ENCODE measurements around the gene TNP2.
"Not testable (repeated sequence)": the region's sequence is repeated elsewhere in the genome, so short reads cannot be mapped to it uniquely, and the experiment has no call there.

TNP2 gene

DNA sequence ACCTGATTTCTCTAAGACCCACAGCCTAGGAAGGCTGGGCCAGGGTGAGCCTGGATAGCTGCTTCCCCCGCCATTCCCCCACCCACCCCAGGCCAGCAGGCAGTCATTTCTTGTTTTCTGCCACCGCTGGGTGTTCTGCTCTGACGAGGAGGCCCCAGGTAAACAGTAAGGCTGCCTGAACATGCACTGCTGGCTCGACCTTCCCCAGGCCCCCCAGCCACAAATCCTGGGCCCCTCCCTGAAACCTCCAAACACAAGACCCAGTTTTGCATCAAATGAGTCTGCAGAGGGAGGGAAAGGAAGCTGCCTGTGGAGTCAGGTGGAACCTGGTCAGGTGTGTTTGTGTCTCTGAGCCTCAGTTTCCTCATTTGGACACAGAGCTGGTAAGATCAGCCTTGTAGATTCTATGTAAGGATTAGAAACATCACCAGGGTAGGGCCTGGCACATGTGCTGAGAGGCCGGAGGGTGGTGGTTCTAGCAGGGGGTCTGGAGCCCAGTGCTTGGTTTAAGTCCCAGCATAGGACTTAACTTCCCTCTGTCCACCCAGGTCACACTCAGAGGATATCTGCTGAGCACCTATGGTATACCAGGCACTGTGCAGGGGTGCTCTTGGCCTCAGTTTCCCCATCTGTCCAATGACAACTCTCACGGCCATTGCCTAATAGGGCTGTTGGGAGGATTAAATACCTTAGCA, 30.9 kb upstream of the TNP2 start:
- no peak for DNase-seq (ENCODE audit: low read depth)

DNA sequence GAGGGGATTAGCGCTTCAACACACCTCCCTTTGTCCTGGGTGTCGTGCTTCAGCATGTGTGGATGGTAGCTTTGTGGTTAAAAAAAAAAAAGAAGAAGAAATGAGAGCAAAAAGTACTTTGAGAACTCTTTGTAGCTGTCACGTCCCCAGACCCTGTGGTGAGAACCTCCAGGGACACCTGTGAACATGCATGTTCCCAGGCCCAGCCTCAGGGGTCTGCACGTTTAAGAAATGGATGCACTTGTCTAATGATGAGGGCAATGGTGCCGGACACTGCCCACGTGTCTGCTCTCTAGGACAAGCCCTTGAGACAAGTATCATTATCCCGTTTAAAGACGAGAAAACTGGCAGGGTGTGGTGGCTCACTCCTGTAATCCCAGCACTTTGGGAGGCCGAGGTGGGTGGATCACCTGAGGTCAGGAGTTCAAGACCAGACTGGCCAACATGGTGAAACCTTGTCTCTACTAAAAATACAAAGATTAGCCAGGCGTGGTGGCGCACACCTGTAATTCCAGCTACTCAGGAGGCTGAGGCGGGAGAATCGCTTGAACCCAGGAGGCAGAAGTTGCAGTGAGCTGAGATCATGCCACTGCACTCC, 29.9 kb upstream of the TNP2 start:
- DNase-seq (ENCODE audit: low read depth): not testable (repeated sequence)

DNA sequence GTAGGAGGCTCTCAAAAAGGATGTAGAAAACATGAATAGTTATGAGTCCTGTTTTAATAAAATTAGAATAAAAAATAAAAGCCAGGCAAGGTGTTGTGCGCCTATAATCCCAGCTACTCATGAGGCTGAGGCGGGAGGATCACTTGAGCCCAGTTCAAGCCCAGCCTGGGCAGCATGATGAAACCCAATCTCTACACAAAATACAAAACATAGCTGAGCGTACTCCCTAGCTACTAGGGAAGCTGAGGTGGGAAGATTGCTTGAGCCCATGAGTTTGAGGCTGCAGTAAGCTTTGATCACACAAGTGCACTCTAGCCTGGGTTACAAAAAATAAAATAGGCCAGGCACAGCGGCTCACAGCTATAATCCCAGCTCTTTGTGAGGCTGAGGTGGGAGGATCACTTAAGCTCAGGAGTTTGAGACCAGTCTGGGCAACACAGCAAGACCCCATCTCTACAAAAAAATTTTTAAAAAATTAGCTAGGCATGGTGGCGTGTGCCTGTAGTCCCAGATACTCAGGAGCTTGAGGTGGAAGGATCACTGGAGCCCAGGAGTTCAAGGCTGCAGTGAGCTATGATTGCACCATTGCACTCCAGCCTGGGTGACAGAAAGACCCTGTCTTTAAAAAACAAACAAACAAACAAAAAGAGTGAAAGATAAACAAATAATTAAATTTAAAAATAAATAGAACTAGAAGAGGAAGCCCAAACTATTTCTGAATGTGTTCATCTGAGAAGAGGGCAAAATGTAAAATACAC, 29.2 kb upstream of the TNP2 start:
- no peak for DNase-seq (ENCODE audit: low read depth)

DNA sequence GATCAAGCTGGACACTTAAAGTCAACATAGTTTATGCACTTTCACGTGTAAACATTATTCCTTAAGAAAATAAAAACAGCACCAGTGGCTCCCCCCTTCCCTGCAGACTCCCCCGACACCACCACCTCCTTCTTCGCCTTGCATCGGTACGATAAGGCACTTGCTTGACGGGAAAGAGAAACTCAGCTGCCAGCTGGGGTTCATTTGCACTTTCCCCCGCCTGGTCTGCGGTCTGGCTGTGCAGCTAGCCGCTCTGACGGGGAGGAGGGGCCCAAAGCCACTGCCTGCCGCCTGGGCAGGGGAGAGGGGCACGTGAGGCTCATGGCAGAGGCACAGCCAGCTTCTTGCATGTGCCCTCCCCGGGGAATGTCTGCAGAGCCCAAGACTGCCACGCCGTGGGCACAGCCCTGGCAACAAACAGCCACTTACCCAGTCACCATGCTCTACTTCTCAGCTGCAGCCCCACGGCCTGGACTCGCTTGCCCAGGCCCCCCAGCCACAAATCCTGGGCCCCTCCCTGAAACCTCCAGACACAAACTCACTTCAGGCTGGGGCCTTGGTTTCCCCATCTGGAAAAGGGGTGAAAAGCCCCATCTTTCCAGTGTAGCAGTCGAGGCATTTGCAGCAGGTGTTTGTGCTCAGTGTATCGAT, 28.5 kb upstream of the TNP2 start:
- DNase-seq (ENCODE audit: low read depth): peak; percentile 61

DNA sequence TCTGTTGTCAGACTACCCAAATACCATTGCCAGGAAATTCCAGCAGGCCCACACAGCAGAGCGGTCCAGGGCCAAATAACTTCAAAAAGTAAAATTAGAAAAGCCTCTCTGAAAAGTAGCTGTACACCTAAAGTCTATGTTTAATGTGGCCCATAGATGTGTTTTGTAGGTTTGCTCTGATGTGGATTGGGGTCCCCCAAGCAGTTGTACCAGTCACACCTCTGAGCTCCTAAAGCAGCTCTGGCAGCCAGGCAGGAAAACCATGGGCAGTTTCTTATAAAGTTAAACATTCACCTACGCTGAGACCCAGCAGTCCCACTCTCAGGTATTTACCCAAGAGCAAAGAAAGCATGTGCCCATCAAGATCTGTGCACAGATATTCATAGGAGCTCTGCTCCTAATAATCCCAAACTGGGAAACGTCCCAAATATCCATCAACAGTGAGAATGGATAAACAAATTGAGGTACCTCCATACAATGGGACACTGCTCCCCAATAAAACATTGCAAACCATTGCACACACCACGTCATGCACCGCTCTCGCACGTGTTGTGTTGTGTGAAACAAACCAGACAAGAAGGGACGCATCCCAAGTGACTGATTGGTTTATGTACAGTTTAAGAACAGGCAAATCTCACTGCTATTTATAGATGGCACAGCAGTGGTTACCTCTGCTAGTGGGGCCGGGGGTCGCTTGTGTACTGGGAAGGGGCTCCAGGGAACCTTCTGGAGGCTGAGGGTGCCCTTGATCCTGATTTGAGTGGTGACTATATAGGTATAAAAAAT, 27.8 kb upstream of the TNP2 start:
- peak; percentile 33 for DNase-seq (ENCODE audit: low read depth)

DNA sequence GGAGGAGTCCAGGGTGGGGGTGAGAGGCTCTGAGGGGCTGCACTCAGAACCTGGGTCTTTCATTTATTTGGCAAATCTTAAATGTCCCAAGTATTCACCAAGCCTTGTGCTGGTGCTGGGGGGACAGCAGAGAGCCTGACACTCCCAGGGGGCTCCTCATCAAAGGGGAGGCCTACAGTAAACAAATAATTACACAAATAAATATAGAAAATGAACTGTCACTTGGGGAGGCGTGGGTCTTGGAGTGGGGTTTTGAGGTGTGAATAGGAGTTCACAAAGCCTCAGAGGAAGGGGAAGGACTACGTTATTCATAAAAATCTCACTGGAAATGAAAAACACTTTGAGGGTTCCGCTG, 27.2 kb upstream of the TNP2 start:
- no peak for DNase-seq (ENCODE audit: low read depth)

DNA sequence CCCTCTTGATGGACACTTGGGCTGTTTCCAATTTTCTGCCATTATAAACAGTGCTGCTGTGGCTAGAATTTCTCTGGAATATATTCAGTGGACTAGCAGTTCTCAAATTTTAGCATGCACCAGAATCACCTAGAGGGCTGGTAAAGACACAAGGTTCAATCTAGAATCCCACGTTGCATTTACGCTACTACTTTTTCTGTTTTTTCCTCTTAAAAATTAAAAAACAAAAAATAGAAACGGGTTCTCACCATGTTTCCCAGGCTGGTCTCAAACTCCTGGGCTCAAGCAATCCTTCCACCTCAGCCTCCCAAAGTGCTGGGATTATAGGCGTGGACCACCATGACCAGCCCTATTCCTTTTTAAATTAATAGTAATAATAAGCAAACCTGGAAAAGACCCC, 26.5 kb upstream of the TNP2 start:
- DNase-seq (ENCODE audit: low read depth): no peak

DNA sequence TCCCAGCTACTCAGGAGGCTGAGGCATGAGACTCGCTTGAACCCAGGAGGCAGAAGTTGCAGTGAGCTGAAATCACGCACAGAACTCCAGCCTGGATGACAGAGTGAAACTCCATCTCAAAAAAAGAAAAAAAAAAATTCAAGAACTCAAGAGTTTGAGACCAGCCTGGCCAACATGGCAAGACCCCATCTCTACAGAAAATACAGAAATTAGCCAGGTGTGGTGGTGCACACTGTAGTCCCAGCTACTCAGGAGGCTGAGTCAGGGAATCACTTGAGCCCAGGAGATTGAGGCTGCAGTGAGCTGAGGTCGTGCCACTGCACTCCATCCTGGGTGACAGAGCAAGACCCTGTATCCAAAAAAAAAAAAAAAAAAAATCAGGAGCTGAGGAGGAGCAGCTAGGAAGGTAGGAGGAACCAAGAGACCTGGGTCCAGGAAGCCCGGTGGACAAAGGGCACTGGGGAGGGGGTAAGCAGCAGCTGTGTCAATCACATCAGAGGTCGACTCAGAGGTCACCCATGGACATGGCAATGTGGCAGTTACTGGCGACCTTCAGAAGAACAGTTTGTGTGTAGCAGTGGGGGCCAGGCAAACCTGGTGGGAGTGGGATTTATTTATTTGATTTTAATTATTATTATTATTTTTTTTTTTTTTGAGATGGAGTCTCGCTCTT, 23.1 kb upstream of the TNP2 start:
- DNase-seq (ENCODE audit: low read depth): no peak

DNA sequence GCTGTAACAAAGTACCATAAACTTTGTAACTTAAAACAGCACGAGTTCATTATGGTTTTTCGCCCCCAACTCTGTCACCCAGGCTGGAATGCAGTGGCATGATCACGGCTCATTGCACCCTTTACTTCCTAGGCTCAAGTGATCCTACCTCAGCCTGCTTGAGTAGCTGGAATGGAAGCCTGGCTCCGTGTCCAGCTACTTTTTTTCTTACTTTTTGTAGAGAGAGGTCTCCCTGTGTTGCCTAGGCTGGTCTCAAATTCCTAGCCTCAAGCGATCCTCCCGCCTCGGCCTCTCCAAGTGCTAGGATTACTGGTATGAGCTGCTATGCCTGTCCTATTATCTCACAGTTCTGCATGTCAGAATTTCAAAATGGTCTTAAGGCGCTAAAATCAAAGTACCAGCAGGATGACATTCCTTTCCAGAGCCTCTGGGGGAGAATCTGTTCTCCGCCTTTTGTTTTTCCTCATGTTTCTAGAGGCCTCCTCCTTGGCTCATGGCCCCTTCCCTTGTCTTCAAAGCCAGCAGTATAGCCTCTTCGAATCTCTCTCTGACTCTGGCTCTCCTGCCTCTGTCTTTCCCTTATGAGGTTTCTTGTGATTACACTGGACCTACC, 22.1 kb upstream of the TNP2 start:
- no peak for DNase-seq (ENCODE audit: low read depth)

DNA sequence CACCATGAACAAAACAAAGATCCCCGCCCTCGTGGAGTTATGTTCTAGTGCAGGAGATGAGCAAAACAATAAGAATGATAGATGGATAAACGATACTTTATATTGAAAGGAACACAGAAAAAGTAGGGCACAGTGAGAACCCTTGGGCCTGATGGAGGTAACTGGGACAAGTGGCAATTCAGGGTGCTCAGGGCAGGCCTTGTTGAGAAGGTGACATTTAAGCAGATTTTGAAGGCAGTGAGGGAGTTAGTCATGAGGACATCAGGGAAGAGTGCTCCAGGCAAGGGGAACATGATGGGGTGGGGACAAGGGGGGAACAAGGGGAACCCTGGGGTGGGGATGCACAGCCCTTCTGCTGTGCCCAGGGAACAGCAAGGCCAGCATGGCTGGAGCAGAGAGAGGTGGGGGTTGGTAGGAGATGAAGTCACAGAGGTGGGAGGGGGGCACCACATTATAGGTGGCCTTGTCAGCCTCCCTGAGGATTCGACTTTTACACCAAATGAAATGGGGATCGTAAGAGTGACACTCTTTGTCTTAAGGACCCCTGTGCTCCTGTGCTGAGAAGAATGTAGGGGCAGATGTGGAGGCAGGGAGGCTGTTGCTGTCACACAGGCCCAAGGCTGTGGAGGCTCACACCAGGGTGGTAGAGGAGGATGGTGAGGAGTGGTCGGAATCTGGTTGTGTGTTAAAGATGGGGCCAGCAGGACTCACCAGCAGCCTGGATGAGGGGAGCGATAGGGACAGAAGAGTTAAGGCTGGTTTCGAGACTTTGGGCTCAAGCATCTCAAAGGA, 21.2 kb upstream of the TNP2 start:
- no peak for DNase-seq (ENCODE audit: low read depth)

DNA sequence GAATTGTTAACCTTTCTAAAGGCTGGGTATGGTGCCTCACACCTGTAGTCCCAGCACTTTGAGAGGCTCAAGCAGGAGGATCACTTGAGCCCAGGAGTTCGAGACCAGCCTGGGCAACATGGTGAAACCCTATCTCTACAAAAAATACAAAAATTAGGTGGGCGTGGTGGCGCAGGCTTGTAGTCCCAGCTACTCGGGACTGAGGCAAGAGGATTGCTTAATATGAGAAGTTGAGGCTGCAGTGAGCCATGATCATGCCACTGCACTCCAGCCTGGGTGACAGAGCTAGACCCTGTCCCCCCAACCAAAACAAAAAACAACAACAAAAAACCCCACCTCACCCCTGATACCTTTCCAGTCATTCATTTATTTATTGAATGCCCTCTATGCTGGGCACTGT, 20.6 kb upstream of the TNP2 start:
- DNase-seq (ENCODE audit: low read depth): not testable (repeated sequence)

DNA sequence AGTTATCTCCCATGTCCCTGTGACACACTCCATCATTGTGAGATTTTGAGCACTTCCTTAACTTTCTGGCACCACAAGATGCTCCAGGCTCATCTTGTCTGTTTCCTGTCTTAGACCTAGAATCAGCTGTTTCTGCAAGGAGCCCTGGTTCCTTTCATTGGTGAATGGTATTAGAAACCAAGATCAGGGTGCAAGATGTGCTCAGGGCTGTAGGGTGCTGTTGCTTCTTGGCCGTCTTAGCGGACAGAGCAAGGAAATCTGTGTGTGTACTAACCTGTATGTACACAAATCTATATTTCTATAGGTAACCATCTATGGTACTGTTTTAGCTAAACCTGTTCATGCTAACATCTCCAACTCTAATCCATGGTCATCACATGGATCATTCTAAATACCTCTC, 20.1 kb upstream of the TNP2 start:
- DNase-seq (ENCODE audit: low read depth): no peak

DNA sequence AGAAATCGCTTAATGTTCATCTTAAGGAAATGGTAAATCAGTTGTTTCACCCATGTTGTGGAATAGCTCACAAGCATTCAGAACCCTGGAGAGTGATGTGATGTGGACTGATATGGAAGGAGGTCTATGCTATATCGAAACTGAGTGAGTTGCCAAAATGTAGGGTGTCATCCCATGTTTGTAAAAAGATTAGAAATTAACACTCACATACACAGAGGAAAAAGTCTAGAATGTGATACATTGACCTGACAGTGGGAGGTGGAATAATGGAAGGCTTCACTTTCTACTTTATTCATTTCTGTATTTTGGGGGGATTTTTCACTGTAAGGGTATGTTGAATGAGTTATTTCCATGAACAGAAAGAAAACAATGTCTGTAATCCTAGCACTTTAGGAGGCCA, 16.7 kb upstream of the TNP2 start:
- no peak for DNase-seq (ENCODE audit: low read depth)

DNA sequence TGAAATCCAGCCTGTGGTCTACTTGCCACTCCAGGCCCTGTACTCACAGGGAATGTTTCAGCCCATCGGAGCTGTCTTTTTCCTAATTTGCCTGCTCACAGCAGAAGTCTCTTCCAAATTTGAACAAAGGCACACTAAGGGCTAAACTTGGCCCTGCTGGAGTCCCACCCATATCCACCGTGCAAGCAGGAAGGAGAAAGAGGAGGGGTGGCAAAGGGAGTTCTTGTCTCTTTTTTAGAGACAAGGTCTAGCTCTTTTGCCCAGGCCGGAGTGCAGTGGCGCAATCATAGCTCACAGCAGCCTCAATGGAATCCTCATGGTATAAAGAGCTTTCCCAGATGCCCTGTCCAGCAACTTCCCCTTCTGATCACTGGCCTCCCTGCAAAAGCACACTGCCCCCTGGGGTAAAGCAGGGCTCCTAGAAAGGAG, 14.7 kb upstream of the TNP2 start:
- DNase-seq (ENCODE audit: low read depth): peak; percentile 67

DNA sequence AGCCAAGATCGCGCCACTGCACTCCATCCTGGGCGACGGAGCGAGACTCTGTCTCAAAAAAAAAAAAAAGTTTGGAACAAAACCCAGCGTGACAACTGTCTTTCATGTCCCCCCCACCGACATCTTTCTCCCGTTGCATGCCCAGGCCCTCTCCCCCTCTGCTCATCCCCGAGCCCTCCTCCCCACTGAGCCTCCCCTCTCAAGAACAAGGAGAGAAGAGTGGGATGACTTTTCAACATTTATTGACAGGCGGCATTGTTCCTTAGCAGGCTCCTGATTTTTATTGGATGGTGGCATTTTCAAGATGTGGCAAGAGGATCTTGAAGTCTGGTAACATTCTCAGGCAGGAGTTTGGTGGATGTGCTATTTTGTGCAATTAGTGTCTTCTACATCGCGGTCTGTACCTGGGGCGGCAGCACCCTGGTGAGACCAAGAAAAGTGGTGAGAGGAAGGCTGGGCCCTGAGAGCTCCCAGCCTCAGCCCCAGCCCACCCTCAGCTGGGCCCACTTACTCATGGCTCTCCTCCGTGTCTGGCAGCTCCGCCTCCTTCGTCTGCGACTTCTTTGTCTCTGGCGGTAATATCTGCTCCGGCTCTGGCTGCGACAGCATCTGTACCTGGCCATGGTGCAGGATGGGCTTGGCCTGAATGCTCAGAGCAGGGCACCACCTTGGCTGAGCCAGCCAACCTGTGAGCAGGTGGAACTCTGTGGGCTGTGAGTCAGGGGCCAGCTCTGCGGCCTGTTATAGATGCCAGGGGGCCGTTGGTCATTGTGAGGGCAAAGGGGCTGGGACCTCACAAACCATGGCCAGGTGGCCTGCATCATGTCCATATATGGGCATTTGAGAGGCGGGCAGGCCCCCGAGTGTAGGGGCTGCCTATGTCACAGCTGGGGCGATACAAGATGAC, 11.7 kb upstream of the TNP2 start, which contains the start of gene PRM1:
TSS of gene PRM1 (minus strand) at position 715 of the 907 bp plus-strand sequence. CDS start at position 623, 92 bp downstream.
- no peak for DNase-seq (ENCODE audit: low read depth)

DNA sequence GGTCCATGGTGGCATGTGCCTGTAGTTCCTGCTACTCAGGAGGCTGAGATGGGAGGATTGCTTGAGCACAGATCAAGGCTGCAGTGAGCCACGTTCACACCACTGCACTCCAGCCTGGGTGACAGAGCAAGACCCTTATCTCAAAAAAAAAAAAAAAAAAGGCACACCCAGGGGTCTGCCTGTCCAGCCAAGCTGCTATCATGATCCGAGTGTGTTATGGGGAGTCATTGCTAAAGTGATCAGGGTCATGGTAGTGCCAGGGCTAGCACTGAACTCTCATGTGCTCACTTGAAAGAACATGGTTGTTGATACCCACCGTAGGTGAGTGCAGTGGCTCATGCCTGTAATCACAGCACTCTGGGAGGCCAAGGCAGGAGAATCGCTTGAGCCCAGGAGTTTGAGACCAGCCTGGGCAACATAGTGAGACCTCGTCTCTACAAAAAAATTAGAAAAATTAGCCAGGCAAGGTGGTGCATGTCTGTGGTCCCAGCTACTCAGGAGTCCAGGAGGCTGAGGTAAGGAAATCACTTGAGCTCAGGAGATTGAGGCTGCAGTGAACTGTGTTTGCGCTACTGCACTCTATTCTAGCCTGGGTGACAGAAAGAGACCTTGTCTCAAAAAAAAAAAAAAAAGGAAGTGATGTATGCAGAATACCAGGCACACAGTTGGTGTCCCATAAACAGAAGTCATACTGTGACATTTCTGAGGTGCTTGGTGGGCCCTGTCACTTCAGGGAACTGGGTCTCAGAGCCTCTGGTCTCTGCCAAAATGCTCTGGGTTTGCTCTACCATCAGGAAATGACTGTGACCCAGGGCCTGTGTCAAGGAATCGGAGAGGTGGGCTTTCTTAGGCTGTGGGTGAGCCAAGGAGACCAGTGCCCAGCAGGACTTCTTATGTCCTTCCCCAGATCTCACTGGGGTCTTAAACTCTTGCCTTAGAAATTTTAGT, 9.8 kb upstream of the TNP2 start:
- DNase-seq (ENCODE audit: low read depth): no peak

DNA sequence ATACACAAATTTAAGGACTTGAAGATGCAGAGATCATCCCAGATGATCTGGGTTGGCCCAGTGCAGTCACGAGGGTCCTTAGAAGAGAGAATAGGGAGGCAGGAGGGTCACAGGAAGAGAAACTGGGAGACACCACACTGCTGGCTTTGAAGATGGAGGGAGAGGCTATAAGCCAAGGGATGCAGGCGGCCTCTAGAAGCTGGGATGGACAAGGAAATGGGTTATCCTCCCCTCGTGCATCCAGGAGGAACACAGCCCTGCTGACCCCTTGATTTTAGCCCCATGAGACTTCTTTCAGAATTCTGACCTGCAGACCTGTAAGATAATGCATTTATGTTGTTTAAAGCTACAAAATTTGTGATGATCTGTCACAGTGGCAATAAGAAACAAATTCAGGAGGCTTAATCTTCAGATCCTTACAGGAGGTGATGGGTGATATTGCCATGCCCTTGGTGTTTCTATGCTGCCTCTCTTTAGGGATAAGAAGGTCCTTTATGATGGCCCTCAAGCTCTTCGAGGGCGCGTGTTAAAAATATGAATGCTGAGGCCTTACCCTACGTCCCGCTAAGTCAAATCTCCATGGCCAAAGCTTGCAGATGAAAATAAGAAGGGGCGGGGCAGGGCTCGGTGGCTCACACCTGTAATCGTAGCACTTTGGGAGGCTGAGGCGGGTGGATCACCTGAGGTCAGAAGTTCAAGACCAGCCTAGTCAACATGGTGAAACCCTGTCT, 8.6 kb upstream of the TNP2 start:
- no peak for DNase-seq (ENCODE audit: low read depth)
